MV-4-11 (cell line): ENCODE data around the gene REM2.

Experiments used
- DNase-seq: peaks from one replicate; lab custom pipeline; 2025; lab: John Stamatoyannopoulos, UW

The REM2 gene

GRCh38 chr14:22929104-22929960 lies 46.3 kb downstream of the REM2 start, which contains the start of gene PRMT5:
TSS of gene PRMT5 (minus strand) at chr14:22929376. CDS start at chr14:22929361, 15 bp downstream.
- peak; percentile 100 for DNase-seq

GRCh38 chr14:22929961-22930364 lies 46.9 kb downstream of the REM2 start:
- DNase-seq: no peak

- no peak for DNase-seq
These were observed 49.1 kb downstream of the REM2 start for GRCh38 chr14:22932146-22932545.

GRCh38 chr14:22935156-22935555 lies 52.1 kb downstream of the REM2 start:
- DNase-seq: no peak
